HCT116 (cell line): Measurements from ENCODE around the gene BBX.

Source experiments
- CTCF ChIP-seq, 3 experiments: fragments of 200-600 bp in 1 of 3; sonication (generic) in 1 of 3; IDR thresholded peaks in 2 of 3; conservative IDR thresholded peaks in 1 of 3; 2 replicates each; pipeline ENCODE4 v1.5.1; 2012 to 2017; ENCODE audit warnings: low read depth in 2 of 3, low read length in 2 of 3, antibody characterized with exemption in 1 of 3, borderline replicate concordance in 1 of 3, control low read depth in 1 of 3, mild to moderate bottlenecking in 1 of 3, mixed read lengths in 1 of 3, mixed run types in 1 of 3, moderate library complexity in 1 of 3; ENCODE audit not compliant: insufficient read depth in 1 of 3
- EGR1 ChIP-seq: IDR thresholded peaks from 2 replicates; pipeline ENCODE4 v1.6.1; 2012; ENCODE audit warnings: low read depth
- POLR2AphosphoS5 ChIP-seq: IDR thresholded peaks from 2 replicates; pipeline ENCODE4 v1.6.1; 2011; ENCODE audit warnings: mild to moderate bottlenecking, low read depth, low read length, moderate library complexity
- YY1 ChIP-seq: IDR thresholded peaks from 2 replicates; pipeline ENCODE4 v1.6.1; 2011; ENCODE audit warnings: low read length, low read depth, moderate library complexity, mild to moderate bottlenecking; ENCODE audit not compliant: insufficient replicate concordance; ENCODE audit errors: extremely low read depth

GRCh38 chr3:107666853-107667252, 144.1 kb downstream of the BBX start:
- TF ChIP-seq YY1, result no peak
- no peak for TF ChIP-seq EGR1
- no peak for TF ChIP-seq CTCF (IDR thresholded peaks at IDR 0.05 in 2 of 3, conservative IDR thresholded peaks at IDR 0.05 in 1 of 3; ENCODE audit: borderline replicate concordance in 1 of 3, insufficient read depth in 1 of 3, low read depth in 2 of 3, low read length in 2 of 3)
- no peak for TF ChIP-seq POLR2AphosphoS5
